Endodermal cell (in vitro differentiated cells): ENCODE results near the gene NTN4. TPM values are rescaled to one million over a fixed set of nuclear protein-coding genes. Genes with fewer than 3 reads are reported as not detected.

Experiments
- DNase-seq: peaks from one replicate; pipeline ENCODE4 v3.0.0-alpha.2; 2017
- H3K27ac ChIP-seq: 2 replicates; pipeline ENCODE4 v1.5.1; 2013; ENCODE audit warnings: mild to moderate bottlenecking, low read depth, low read length, moderate library complexity
- H3K27me3 ChIP-seq: 2 replicates; pipeline ENCODE4 v1.6.1; 2013; ENCODE audit warnings: mild to moderate bottlenecking, low read length, moderate library complexity; ENCODE audit not compliant: insufficient read depth, control insufficient read depth, poor library complexity, severe bottlenecking
- H3K36me3 ChIP-seq: 2 replicates; pipeline ENCODE4 v1.7.0; 2013; ENCODE audit warnings: mild to moderate bottlenecking, low read length, moderate library complexity; ENCODE audit not compliant: control insufficient read depth, insufficient read depth
- H3K4me1 ChIP-seq: one replicate; pipeline ENCODE4 v1.7.0; 2013; ENCODE audit warnings: low read length; ENCODE audit not compliant: control insufficient read depth, insufficient read depth
- H3K4me3 ChIP-seq: 2 replicates; pipeline ENCODE4 v1.5.1; 2013; ENCODE audit warnings: mild to moderate bottlenecking, low read length, moderate library complexity
- H3K9ac ChIP-seq: 2 replicates; pipeline ENCODE4 v1.6.1; 2013; ENCODE audit warnings: mild to moderate bottlenecking, low read length, moderate library complexity; ENCODE audit not compliant: poor library complexity, severe bottlenecking; ENCODE audit errors: extremely low read depth
- H3K9me3 ChIP-seq: 2 replicates; pipeline ENCODE4 v1.6.1; 2013; ENCODE audit warnings: mild to moderate bottlenecking, low read length, moderate library complexity; ENCODE audit not compliant: control insufficient read depth
- H3K27ac Mint-ChIP-seq: 2 replicates; pipeline ENCODE4 v1.8.0; 2020; ENCODE audit warnings: mixed read lengths
- H3K27me3 Mint-ChIP-seq: 2 replicates; pipeline ENCODE4 v1.8.0; 2021; ENCODE audit warnings: mild to moderate bottlenecking, mixed read lengths; ENCODE audit not compliant: insufficient read depth
- H3K36me3 Mint-ChIP-seq: 2 replicates; pipeline ENCODE4 v1.8.0; 2020; ENCODE audit warnings: low read depth, mixed read lengths
- H3K4me1 Mint-ChIP-seq: 2 replicates; pipeline ENCODE4 v1.8.0; 2020; ENCODE audit warnings: mixed read lengths
- H3K4me3 Mint-ChIP-seq: 2 replicates; pipeline ENCODE4 v1.8.0; 2020; ENCODE audit warnings: mild to moderate bottlenecking, moderate library complexity, mixed read lengths
- H3K9me3 Mint-ChIP-seq: 2 replicates; pipeline ENCODE4 v1.8.0; 2020; ENCODE audit warnings: mild to moderate bottlenecking, mixed read lengths
- WGBS, 2 experiments: methylation state at CpG; one replicate each; pipeline versions ENCODE4 v1.1.5 to v1.1.7; 2013; ENCODE audit warnings: missing lambda C conversion rate in 2 of 2, mixed read lengths in 1 of 2; ENCODE audit not compliant: insufficient coverage in 1 of 2, insufficient read length in 1 of 2; 5-methylcytosine and 5-hydroxymethylcytosine counted together
- total RNA-seq, 2 donors: library from RNA; stranded (reverse); fragmentation: NEBNext Ultra II Directional in 1 of 2; extraction: Animal tissue kit (Norgen Biotek cat#: 25700) in 1 of 2; gene quantifications; 2 replicates in 1 of 2; 3 replicates in 1 of 2; pipeline ENCODE4 v1.2.1, GENCODE V29; 2021
- TF ChIP-seq, protein P1 (sequence below): fragments of 200-600 bp; sonication (generic); conservative IDR thresholded peaks from 2 replicates; pipeline ENCODE4 v1.5.0; 2021; ENCODE audit warnings: antibody characterized with exemption, mild to moderate bottlenecking

NTN4 gene
- total RNA-seq, 2 donors from 2014 or later = 57.4 to 58.2 TPM

DNA sequence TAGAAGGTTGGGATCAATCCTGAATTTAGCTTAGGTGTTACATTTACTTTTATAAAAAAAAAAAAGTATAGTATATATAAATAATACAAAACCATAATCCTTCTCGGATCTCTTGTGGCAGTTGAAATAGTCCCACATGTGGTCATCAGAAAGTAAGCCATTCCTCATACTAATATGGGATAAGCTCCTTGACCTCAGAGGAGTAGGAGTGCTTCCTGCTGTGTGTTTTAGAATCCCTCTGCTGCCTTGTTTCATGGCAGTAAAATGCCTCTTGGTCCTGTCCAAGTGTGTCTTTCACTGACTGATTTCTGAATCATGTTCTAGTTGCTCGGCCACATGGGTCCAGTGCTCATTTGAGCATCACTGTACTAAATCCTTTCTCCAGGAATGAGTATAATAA, 117.0 kb downstream of the NTN4 start:
- Histone ChIP-seq H3K4me1 (no peaks in the 10 kb centered on the region), H3K27ac (no peak overlapping the region), H3K36me3 (peaks cover 79% of the 10 kb centered on the region), H3K9me3 (peaks cover 4% of the 10 kb centered on the region), H3K27me3 (no peaks in the 10 kb centered on the region), H3K4me3 (no peak overlapping the region), H3K9ac (no peak overlapping the region)
- H3K27me3 Mint-ChIP-seq = no peaks in the 10 kb centered on the region
- no peak for DNase-seq
- no peak overlapping the region for H3K4me3 Mint-ChIP-seq
- WGBS, 2 experiments = 98% methylated on average over 2 of the region's 2 CpGs; no CpG with 5 or more reads in 1 of the 2 experiments
- peaks cover 72% of the 10 kb centered on the region for H3K36me3 Mint-ChIP-seq
- H3K9me3 Mint-ChIP-seq = peaks cover 11% of the 10 kb centered on the region
- no peak overlapping the region for H3K27ac Mint-ChIP-seq
- TF ChIP-seq, protein P1, sequence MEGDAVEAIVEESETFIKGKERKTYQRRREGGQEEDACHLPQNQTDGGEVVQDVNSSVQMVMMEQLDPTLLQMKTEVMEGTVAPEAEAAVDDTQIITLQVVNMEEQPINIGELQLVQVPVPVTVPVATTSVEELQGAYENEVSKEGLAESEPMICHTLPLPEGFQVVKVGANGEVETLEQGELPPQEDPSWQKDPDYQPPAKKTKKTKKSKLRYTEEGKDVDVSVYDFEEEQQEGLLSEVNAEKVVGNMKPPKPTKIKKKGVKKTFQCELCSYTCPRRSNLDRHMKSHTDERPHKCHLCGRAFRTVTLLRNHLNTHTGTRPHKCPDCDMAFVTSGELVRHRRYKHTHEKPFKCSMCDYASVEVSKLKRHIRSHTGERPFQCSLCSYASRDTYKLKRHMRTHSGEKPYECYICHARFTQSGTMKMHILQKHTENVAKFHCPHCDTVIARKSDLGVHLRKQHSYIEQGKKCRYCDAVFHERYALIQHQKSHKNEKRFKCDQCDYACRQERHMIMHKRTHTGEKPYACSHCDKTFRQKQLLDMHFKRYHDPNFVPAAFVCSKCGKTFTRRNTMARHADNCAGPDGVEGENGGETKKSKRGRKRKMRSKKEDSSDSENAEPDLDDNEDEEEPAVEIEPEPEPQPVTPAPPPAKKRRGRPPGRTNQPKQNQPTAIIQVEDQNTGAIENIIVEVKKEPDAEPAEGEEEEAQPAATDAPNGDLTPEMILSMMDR = no peak
- H3K4me1 Mint-ChIP-seq = peaks cover 4% of the 10 kb centered on the region

DNA sequence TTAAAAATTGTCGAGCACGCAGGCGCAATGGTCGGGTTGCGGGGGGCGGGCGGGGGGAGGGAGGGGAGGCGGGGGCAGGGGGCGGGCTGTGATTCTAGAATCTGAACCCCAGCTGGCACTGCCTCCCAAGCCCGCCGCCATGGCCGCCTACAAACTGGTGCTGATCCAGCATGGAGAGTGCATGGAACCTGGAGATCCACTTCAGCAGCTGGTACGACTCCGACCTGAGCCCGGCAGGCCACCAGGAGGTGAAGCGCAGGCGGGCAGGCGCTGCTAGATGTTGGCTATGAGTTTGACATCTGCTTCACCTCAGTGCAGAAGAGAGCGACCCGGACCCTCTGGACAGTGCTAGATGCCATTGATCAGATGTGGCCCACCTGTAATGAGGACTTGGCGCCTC, 118.4 kb downstream of the NTN4 start:
- H3K9me3 Mint-ChIP-seq = no peaks in the 10 kb centered on the region
- H3K27ac ChIP-seq = no peak overlapping the region
- no peak overlapping the region for H3K9ac ChIP-seq
- peaks cover 4% of the 10 kb centered on the region for H3K4me1 Mint-ChIP-seq
- TF ChIP-seq, protein P1 = no peak
- H3K36me3 ChIP-seq = peaks cover 73% of the 10 kb centered on the region
- H3K9me3 ChIP-seq = no peaks in the 10 kb centered on the region
- DNase-seq = no peak
- H3K27me3 Mint-ChIP-seq = no peaks in the 10 kb centered on the region
- no peaks in the 10 kb centered on the region for H3K4me1 ChIP-seq
- no peak overlapping the region for H3K4me3 ChIP-seq
- H3K27ac Mint-ChIP-seq = no peak overlapping the region
- no peaks in the 10 kb centered on the region for H3K27me3 ChIP-seq
- H3K4me3 Mint-ChIP-seq = no peak overlapping the region
- WGBS, 2 experiments = 91 to 93% methylated on average over 8 to 20 of the region's 21 CpGs
- peaks cover 67% of the 10 kb centered on the region for H3K36me3 Mint-ChIP-seq

DNA sequence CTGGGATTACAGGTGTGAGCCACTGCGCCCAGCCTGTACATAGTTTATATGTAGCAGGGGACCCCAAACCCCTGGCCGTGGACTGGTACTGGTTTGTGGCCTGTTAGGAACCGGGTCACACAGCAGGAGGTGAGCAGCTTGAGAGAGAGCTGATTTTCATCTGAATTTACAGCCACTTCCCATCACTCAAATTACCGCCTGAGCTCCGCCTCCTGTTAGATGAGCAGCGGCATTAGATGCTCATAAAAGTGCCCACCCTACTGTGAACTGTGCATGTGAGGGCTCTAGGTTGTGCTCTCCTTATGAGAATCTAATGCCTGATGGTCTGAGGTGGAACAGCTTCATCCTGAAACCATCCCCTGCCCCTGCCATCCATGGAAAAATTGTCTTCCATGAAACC, 119.3 kb downstream of the NTN4 start:
- Mint-ChIP-seq H3K27me3 (no peaks in the 10 kb centered on the region), H3K9me3 (no peaks in the 10 kb centered on the region), H3K36me3 (peaks cover 69% of the 10 kb centered on the region), H3K4me1 (peaks cover 4% of the 10 kb centered on the region), H3K4me3 (no peak overlapping the region), H3K27ac (no peak overlapping the region)
- peaks cover 71% of the 10 kb centered on the region for H3K36me3 ChIP-seq
- WGBS, 2 experiments = 73 to 94% methylated on average over 4 to 6 of the region's 6 CpGs
- no peak for DNase-seq
- no peak overlapping the region for H3K4me3 ChIP-seq
- H3K4me1 ChIP-seq = no peaks in the 10 kb centered on the region
- H3K27ac ChIP-seq = no peak overlapping the region
- TF ChIP-seq, protein P1 = no peak
- H3K27me3 ChIP-seq = no peaks in the 10 kb centered on the region
- no peaks in the 10 kb centered on the region for H3K9me3 ChIP-seq
- no peak overlapping the region for H3K9ac ChIP-seq
